ENCODE measurements around the gene BCL7C.
"Not testable (repeated sequence)": the region's sequence is repeated elsewhere in the genome, so short reads cannot be mapped to it uniquely, and the experiment has no call there.

The BCL7C gene

DNA sequence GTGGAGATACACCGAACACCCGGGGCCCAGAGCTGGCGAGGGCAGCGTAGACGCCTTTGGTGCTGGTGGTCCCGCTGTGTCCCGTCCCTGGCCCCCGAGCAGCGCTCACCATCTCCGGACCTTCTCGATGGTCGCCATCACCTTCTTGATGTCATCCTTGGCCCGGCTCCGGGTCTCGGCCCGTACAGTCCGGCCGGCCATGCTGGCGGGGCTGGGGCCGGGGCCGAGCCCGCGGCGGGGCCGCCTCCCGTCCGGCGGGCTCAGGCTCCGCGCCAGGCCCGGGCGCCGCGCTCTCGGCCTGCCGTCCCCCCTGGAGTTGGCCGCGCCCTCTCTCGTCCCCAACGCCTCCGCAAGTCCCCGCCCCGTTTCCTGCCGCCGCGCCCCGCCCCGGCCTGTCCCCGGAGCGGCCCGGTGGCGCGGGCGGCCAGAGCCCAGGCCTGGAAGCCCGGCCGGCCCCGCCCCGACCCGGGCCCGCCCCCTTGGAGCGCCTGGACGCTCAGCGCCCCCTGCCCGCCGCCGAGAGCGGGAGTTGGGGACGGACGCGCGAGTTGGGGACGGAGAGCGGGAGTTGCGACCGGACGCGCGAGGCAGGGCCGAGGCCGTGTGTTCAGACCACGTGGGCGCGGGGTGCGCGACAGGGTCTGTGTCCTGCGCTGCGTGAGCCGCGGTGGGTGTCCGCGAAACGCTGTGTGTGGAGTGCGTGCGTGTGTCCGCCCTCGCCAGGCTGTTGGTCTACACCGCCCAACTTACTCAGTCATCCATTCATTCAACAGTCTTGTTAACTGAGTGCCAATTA lies at the start of gene BCL7C:
Gene BCL7C (minus strand): TSS at position 334 of the 796 bp plus-strand sequence. CDS start 133 bp downstream, at position 201.
- peak; percentile 76 for DNase-seq (ENCODE audit: low spot score)

DNA sequence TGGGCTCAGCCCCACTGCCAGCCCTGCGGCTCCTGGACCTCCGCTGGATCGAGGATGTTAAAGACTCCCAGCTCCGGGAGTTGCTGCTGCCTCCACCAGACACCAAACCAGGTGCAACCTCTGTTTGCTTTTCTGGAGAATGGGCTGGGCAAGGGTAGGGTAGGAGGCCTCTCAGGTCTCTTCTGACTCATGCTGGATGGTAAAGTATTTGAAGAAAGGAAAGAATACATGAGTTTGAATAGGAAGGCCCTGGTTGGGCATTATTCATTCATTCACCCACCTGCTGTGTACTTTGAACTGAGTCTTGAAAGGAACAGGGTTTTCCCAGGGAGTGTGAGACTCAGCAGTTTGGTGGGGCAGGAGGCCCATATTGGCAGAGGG lies 48.5 kb upstream of the BCL7C start:
- DNase-seq (ENCODE audit: low spot score): no peak

DNA sequence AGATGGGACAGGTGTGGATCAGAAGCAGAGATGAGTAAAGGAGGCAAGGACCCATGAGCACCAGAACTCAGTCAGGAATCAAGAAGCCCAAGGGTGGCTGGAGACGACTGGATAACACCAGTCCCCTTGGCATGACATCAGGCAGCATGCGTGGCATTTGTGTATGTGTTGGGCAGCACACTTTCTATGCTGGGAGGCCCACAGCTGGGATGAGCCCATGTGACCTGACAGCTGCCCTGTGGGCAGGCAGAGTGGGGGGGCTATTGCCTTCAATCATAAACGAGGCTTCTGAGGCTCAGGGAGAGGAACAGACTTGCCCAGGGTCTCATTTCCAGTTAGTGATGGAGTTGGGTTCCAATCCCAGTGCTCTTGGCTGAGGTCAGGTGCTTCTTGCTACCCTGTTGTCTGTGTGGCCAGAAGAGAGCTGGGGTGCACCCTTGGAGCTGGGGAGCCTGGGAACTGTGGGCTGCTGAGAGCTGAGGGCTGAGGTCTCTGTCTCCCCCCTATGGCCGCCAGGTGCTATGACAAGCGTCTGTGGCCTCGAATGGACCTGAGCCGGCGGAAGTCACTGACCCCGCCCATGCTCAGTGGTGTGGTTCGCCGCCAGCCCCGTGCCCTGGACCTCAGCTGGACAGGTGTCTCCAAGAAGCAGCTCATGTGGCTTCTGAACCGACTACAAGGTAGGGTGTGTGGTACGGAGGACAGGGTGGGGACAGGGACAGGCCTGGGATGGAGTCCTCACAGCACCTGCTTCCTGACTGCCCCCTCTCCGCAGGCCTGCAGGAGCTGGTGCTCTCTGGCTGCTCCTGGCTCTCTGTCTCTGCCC lies 47.9 kb upstream of the BCL7C start:
- DNase-seq (ENCODE audit: low spot score): peak; percentile 61

DNA sequence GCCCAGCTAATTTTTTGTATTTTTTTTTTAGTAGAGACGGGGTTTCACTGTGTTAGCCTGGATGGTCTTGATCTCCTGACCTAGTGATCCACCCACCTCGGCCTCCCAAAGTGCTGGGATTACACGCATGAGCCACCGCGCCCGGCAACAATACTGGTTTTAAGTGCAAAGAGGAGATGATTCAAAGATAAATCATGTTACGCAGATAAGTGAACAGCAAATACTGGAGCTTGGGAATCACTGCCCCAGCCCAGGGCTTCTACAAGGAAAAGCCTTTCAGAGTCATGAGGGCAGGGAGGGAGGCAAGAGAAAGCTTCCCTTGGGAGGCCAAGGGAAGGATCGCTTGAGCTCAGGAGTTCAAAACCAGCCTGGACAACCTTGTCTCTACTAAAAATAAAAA lies 45.7 kb upstream of the BCL7C start:
- DNase-seq (ENCODE audit: low spot score): not testable (repeated sequence)

DNA sequence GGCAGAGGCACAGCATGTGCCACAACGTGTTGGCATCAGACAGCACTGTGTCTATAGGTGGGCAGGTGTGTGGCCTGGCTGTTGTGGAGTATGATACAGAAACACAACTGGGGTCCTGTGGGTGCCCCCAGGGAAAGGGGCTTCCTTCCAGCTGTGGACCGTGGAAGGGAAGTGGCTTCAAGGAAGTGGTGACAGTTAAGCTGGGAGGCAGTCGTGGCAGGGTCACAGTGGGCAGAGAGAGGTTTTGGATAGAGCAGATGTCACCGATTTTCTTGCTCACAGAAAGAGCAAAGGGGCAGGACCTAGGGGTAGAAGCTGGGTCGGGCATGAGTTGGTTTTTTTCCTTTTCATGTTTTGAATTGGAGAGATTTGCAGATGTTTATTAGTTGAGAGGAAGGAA lies 43.8 kb upstream of the BCL7C start:
- DNase-seq (ENCODE audit: low spot score): no peak

DNA sequence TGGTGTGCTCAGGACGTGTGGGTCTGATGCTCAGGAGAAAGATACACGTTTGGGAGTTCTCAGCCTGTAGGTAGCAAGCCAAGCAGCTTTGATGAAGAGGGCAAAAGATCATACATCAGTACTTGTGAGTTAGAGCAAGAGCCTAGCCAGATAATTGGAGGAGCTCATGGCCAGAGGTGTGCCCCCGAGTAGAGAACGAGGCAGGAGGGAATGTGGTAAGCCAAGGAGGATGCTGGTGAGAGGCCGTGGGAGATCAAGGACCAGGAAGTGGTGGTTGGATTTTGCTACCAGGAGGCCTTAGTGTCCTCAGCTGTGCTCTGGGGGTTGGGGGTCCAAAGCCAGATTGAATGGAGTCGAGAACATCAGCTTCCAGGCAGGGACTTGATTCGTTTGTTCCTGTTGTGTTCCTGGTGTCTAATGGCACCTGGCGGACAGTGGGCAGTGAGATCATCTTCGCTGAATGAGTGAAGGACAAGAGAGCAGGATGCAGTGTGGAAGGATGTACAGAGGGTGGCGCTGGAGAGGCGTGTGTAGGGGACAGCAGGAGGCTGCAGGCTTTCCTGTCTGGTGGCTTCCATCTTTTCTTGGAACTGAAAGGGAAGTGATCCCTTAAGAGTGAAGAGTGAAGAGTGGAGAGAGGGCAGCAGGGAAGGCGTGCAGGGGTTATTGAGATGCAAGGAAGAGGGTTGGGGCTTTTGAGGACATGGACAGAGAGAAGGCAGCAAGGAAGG lies 41.1 kb upstream of the BCL7C start:
- DNase-seq (ENCODE audit: low spot score): no peak

DNA sequence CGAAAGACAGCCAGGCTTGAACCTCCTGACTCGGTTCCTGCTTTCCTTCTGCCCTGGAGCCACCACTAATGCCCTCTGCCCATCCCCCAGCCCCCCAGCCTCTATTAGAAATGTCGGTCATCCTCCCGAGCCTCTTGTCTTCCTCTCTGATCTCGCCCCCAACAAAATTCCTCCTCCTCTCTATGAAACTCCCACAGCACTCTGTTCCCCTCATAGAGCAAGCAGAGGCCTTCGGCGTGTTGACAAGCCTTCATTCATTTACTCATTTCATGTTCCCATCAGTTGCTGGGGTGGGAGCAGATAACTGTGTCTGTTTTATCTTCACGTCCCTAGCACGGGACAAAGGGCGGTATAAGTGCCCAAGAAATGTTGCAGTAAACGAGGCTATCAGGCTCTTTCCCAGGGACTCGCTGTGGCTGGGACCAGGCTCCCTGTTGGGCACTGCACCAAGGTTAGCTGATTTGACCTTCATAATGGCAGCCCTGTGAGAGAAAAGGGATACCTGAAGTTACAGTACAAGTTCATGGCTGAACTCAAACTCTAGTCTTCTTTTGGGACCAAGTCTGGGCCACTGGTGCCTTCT lies 37.3 kb upstream of the BCL7C start:
- DNase-seq (ENCODE audit: low spot score): no peak

DNA sequence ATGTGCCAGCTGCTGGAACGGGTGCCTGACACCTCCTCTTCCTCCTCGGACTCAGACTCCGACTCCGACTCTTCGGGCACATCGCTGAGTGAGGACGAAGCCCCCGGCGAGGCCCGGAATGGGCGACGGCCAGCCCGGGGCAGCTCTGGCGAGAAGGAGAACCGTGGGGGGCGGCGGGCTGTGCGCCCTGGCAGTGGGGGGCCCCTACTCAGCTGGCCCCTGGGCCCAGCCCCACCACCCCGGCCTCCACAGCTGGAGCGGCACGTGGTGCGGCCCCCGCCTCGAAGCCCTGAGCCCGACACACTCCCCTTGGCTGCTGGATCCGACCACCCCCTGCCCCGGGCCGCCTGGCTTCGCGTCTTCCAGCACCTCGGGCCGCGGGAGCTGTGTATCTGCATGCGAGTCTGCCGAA lies 36.3 kb upstream of the BCL7C start:
- no peak for DNase-seq (ENCODE audit: low spot score)

DNA sequence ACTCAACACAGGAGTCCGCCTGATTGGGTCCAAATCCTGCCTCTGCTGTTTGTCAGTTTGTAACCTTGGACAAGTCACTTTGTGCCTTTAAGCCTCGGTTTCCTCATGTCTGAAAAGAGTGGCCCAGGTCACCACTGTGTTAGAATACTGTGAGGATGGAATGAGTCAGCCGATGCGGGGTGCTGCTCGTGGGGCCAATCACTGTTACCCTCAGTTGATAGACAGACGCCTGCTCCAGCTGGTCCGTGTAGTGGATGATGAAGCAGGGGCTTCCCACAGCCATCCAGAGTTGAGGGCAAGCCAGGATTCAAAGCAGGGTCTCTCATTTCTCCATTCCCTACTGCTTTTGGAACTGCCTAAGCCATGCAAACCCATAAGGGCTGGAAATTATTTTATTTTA lies 35.3 kb upstream of the BCL7C start:
- DNase-seq (ENCODE audit: low spot score): no peak

DNA sequence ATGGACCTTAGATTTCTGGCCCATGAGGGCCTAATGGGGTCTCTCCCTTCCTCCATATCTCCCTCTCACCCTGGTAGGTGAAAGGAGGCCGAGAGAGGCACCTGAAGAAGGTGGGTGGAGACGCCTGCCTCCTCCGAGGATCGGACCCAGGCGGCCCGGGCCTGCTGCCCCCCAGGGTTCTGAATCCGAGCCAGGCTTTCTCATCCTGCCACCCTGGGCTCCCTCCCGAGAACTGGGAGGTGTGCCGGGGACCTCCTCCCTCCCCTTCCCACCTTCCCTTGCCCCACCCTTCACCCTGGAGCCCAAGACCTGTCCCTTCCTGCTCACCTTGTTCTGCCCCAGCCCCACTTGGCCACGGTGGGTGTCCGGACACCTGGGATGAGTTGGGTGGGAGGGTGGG lies 34.5 kb upstream of the BCL7C start:
- DNase-seq (ENCODE audit: low spot score): no peak

DNA sequence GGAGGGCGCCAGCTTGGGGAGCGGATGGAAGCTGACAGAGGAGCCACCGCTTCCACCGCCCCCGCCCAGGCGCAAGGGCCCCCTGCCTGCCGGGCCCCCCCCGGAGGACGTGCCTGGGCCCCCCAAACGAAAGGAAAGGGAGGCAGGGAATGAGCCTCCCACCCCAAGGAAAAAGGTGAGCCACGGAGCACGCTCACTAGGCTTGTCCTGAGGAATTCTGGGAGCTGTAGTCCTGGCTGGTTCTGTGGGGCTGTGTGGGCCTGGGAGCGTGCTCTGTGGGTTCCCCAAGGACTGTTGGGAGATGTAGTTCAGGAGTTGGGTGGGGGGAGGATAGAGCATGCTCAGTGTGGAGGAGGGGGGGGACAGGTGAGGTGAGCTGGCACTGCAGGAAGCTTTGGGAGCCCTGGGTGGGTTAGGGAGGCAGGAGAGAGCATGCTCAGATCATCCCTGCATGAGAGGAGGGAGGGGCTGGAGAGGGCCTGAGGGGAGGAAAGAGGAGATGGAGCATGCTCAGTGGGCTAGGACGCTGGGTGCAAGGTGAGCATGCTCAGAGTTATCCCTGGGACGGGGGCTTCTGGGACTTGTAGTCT lies 34.0 kb upstream of the BCL7C start:
- peak; percentile 25 for DNase-seq (ENCODE audit: low spot score)

DNA sequence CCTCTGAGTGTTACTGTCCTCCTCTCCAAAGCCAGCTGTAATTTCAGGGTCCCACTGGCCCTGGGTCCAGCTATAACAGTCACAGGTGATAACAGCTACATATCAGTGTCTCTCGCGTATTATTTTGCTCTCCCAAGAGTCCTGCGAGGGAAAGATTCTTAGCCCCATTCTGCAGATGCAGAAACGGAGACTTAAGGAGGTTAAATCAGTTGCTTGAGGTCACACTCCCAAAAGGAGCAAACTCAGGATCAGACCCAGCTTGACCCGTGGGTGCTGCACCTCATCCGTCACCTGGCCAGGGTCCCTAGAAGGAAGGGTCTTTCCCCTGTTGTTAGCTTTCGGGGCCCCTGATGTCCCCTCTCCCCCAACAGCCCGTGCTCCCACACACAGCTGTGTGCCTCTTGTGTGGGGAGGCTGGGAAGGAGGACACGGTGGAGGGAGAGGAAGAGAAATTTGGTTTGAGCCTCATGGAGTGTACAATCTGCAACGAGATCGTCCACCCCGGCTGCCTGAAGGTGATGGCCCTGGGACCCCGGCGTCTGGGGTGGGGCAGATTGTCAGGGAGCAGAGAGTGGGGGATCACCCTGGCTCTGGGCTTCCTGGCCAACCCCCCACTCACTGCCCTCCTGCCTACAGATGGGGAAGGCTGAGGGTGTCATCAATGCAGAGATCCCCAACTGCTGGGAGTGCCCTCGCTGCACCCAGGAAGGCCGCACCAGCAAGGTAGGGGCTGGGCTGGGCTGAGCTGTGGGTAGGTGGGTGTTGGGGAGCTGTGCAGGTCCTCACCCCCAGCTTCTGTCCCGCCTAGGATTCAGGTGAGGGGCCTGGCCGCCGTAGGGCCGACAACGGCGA lies 33.3 kb upstream of the BCL7C start:
- DNase-seq (ENCODE audit: low spot score): no peak

DNA sequence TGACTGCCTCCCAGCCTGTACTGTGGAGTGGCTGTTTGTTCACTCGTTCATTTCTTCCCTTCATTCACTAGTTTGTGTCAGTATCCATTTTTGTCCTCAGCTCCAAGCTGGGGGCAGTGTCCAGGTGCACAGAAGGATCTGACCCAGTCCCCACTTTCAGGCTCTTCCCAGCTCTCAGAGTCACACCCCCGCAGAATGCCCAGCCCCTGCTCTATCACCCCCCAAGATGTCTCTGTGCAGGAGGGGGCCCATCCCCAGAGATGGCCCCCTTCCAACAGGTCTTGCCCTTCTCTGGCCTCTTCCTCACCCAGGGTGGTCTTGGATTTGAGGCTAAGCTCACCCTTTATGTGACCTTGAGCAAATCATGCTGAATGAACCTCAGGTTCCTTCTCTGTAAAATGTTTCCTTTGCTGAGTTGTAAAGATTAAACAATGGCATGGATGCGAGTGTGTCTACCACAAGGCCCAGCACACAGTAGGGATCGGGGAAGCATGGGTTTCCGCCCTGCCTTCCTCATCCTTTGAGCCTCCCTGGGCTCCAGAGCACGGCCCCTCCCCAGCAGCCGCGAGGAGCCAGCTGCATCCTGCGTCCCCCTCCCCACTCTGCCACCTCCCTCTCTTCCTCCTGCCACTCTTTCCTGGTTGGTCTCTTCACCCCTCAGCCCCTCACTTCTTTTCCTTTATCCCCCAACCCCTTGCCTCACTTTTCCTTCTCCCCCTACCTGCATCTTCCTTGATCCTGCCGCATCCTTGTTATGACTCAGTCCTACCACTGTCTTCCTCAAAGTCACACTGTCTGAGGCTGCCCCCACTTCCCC lies 32.3 kb upstream of the BCL7C start:
- DNase-seq (ENCODE audit: low spot score): no peak

DNA sequence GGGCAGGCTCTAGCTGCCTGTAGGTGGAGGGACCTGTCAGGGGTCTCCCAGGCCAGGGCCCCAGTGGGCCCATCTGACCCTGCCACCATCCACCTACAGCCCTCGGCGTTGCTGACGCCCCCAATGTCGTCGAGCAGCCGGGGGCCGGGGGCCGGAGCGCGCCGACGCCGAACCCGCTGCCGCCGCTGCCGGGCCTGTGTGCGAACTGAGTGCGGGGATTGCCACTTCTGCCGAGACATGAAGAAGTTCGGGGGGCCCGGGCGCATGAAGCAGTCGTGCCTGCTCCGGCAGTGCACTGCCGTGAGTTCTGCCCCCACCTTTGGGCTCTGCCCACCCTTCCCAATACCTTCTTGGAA lies 31.7 kb upstream of the BCL7C start:
- no peak for DNase-seq (ENCODE audit: low spot score)

DNA sequence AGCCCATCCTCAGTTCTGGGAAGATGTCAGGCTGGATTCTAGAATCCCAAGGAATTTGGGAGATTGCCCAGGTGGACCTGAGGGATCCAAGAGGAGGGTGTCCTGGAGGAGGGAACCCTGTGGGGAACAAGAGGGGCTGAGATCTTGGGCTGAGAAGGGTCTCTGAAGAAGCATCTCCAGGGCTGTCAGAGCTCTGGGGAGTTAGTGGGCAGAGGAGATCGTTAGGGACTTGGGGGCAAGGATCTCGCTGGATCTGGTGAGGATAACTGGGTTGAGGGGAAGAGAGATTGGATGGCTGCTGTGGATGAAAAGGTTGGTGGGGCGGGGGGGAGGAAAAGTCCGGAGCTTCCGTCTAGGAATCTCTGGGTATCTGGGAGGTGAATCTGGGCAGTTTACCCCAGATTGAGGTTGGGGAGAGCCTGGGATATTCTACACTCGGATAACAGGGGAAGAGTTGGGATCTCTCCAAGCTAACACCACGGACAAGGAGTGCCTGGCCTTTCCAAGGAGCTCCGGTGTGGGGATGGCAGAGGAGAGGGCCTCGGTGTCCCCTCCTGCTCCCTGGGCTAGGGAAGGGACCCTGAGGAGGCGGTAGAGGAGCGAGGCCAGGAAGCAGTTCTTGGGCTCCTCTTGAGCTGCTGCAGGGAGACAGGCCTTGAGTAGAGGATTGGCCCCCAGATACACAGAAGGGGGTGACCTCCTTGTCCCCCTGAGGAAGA lies 31.2 kb upstream of the BCL7C start:
- no peak for DNase-seq (ENCODE audit: low spot score)

DNA sequence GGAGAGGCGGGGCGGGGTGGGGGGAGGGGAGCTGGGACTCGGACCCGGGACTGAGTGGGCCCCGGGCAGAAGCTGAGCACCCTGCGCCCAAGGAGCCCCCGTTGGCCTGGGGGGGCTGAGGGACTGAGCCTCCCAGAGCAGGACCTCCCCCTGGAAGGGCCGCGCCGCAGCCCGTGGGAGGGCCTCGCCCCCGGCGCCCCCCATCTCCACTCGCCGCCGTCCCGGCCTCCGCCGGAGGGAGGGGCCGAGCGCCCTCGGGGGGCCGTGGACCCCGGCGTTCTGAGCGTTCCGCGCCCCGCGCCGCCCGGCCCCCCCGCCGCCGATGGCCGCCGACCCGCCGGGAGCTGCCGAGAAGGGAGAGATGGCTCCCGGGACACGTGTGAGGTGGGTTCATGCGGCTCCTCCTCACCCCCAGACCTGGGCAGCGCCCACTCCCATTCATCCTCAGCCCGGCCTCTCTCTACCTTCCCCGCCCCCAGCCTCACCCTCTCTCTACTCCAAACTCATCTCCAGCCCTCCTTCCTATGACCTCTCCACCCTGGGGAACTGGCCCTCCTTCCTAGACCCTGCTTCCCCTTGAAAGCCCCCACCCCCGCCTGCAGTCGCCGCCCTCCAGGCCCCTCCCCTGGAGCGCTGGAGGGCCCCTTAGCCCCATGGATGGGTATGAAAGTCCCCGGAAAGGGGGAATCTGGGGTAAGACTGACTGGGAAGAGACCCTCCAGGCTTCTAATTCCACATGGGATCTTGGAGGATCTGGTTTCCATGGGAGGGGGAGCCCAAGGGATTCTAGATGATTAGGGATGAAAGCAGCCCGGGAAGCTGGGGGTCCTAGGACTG lies 30.4 kb upstream of the BCL7C start:
- DNase-seq (ENCODE audit: low spot score): no peak

DNA sequence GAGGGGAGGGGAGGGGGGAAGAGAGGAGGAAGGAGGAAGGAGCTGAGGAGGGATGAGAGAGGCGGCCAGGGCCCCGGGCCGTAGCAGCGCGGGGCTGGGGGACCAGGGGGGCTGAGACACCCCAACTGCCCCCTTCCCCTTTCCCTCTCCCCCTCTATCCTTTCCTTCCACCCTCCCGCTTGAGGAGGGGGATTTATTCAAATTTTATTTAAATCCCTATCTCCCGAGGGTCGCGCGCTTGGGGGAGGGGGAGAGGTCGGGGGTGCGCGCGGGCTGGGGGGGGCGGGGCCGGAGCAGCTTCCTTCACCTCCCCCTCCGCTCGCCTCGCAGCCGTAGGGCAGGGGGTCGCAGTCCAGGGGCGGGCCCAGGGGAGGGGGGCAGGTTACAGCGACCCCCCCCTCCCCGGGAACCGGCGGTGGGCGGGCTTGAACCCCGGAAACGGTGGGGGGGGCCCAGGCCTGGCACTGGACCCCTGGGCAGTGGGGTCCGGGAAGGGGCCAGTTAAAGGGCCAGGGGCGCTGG lies 29.7 kb upstream of the BCL7C start, which contains the start of gene FBXL19:
Gene FBXL19 (plus strand): TSS at position 19 of the 522 bp plus-strand sequence. CDS start 2,183 bp downstream, outside the sequence.
- no peak for DNase-seq (ENCODE audit: low spot score)

DNA sequence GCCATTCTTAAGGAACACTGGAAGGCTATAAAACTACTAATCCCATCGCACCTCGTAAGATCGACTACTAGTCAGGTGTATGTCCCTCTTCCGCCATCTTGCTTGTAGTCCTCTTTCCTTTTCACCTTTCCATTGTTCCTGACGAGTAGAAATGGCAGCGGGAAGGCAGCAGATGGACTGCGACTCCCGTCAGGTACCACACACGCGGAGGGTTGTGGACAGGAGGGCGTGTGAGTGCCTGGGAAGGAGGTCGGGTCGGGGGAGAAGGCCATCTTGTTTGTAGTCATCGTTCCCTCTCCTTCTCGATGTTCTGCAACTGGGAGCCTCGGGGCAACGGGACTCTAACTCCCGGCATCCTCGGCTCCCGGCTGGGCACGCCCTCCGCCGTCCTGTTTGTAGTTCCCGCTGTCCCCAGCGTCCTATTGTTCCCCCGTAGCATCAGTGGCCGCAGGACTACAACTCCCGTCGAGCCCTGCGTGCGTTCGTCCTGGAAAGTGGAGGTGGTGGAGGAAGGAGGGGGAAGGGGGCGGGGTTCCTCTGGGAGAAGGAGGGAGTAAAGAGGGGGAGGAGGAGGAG lies 29.2 kb upstream of the BCL7C start:
- peak; percentile 98 for DNase-seq (ENCODE audit: low spot score)

All from CD4-positive, alpha-beta T cell treated with Interleukin-6 at 100 ng/mL for 8 hours (primary cell).